CD4-positive, alpha-beta T cell (primary cell): ENCODE data around the gene RAB35. TPM values are rescaled to one million over a fixed set of nuclear protein-coding genes. Genes with fewer than 3 reads are reported as not detected.

ENCODE experiments used
- ATAC-seq: fragments of 200-7000 bp; cut with Tn5 transposase; one replicate; pipeline ENCODE4 v1.10.0; 2022; ENCODE audit warnings: mild to moderate bottlenecking; ENCODE audit not compliant: poor library complexity
- CTCF ChIA-PET: fragments of 350-600 bp; sonication (Branson Sonifier 250); formaldehyde crosslinking; loops from one replicate; lab custom pipeline; 2021; ENCODE audit warnings: antibody characterized with exemption, inconsistent platforms; lab: Charles Lee
- POLR2A ChIA-PET: fragments of 350-600 bp; sonication (Branson Sonifier 250); formaldehyde crosslinking; loops from one replicate; lab custom pipeline; 2021; ENCODE audit warnings: antibody characterized with exemption, inconsistent platforms; lab: Charles Lee
- DNase-seq, 14 experiments: peaks; one replicate each; pipeline ENCODE4 v3.0.0-alpha.2; 2013 to 2020; ENCODE audit warnings: mixed read lengths in 2 of 14
- H3K27ac ChIP-seq, 2 donors: one replicate each; pipeline versions ENCODE4 v1.5.1 to v1.7.0; 2013; ENCODE audit warnings: low read length in 2 of 2, low read depth in 1 of 2, mild to moderate bottlenecking in 1 of 2
- H3K27me3 ChIP-seq, 2 experiments: 1 replicate in 1 of 2; 2 replicates in 1 of 2; pipeline versions ENCODE4 v1.6.1 to v1.7.0; 2013; ENCODE audit warnings: low read length in 2 of 2, control low read depth in 1 of 2, mild to moderate bottlenecking in 1 of 2, moderate library complexity in 1 of 2; ENCODE audit not compliant: insufficient read depth in 2 of 2, control insufficient read depth in 1 of 2
- H3K36me3 ChIP-seq: one replicate; pipeline ENCODE4 v1.6.1; 2013; ENCODE audit warnings: low read length, control low read depth; ENCODE audit not compliant: insufficient read depth
- H3K4me1 ChIP-seq: one replicate; pipeline ENCODE4 v1.6.1; 2013; ENCODE audit warnings: low read length, control low read depth; ENCODE audit not compliant: insufficient read depth
- H3K4me3 ChIP-seq: one replicate; pipeline ENCODE4 v1.5.1; 2013; ENCODE audit warnings: mild to moderate bottlenecking, low read length, moderate library complexity
- H3K9me3 ChIP-seq, 2 experiments: 1 replicate in 1 of 2; 2 replicates in 1 of 2; pipeline versions ENCODE4 v1.6.1 to v1.7.0; 2013; ENCODE audit warnings: low read length in 2 of 2, mild to moderate bottlenecking in 2 of 2, control low read depth in 1 of 2, moderate library complexity in 1 of 2; ENCODE audit not compliant: control insufficient read depth in 1 of 2, insufficient read depth in 1 of 2
- H3K27ac Mint-ChIP-seq: one replicate; pipeline ENCODE4 v1.8.0; 2020; ENCODE audit warnings: mixed read lengths
- H3K27me3 Mint-ChIP-seq: one replicate; pipeline ENCODE4 v1.8.0; 2021; ENCODE audit warnings: mixed read lengths
- H3K36me3 Mint-ChIP-seq: one replicate; pipeline ENCODE4 v1.8.0; 2021; ENCODE audit warnings: low read depth, mixed read lengths
- H3K4me1 Mint-ChIP-seq: one replicate; pipeline ENCODE4 v1.8.0; 2021; ENCODE audit warnings: low read depth, mixed read lengths
- H3K4me3 Mint-ChIP-seq: one replicate; pipeline ENCODE4 v1.8.0; 2020; ENCODE audit warnings: mild to moderate bottlenecking, mixed read lengths
- H3K9me3 Mint-ChIP-seq: one replicate; pipeline ENCODE4 v1.8.0; 2020; ENCODE audit warnings: mixed read lengths
- intact Hi-C, 2 experiments: fragments of 100-400 bp; cut with DNase I in 1 of 2; cut with micrococcal nuclease in 1 of 2; formaldehyde crosslinking; loops; one replicate each; pipeline versions ENCODE4 v1.15.1 to v1.9.0; 2023 to 2025; cut with DNase I, micrococcal nuclease
- total RNA-seq, 174 experiments: library from RNA in 2 of 174; stranded (reverse) in 2 of 174; gene quantifications; one replicate each; pipeline ENCODE4 v1.2.3 and lab custom pipeline; 2021 to 2026
- TF ChIP-seq, protein P1 (sequence below): fragments of 200-600 bp; IDR thresholded peaks from one replicate; pipeline ENCODE4 v1.8.0; 2022; ENCODE audit warnings: antibody characterized with exemption, mild to moderate bottlenecking

Gene RAB35
- total RNA-seq, 2 experiments from 2014 or later, result 49.7 to 53.8 TPM

DNA sequence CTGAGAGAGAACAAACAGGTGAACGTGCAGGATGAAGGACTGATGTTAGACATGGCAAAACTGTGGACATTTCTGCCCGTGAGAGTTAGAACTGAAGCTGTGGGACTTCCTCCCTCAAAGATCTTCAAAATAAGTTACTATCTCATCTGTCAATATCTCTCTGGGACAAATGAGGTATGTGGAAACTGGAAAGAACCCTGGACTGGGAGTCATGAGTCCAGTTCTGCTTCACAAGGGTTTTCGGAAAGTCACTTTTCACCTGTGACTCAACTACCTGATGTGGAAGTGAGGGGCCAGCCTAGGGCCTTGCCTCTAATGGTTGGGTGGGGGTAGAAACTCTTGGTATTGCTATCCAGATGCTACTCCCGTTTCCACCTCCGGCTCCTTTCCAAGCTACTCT is 47.3 kb downstream of the RAB35 start:
- Mint-ChIP-seq H3K27ac (no peak overlapping the region), H3K4me1 (peaks cover 9% of the 10 kb centered on the region), H3K4me3 (no peak overlapping the region), H3K9me3 (no peaks in the 10 kb centered on the region), H3K36me3 (peaks cover 85% of the 10 kb centered on the region), H3K27me3 (no peaks in the 10 kb centered on the region)
- Histone ChIP-seq H3K4me1 (peaks cover 6% of the 10 kb centered on the region), H3K9me3 (no peaks in the 10 kb centered on the region), H3K27ac (peak overlapping the region in 1 of 2 donors; percentile 3), H3K36me3 (peaks cover 69% of the 10 kb centered on the region), H3K4me3 (no peak overlapping the region), H3K27me3 (no peaks in the 10 kb centered on the region)
- ATAC-seq (no peak), DNase-seq (no peak)
- intact Hi-C loops, result no loop called here
- ChIA-PET CTCF (interaction anchor here (1.1 to 1.4 kb wide), 2 partner anchors 9 to 174 kb away, joined by 3 to 4 read pairs; no protein-coding TSS in a partner anchor), POLR2A (no interaction called here)
- TF ChIP-seq, protein P1, sequence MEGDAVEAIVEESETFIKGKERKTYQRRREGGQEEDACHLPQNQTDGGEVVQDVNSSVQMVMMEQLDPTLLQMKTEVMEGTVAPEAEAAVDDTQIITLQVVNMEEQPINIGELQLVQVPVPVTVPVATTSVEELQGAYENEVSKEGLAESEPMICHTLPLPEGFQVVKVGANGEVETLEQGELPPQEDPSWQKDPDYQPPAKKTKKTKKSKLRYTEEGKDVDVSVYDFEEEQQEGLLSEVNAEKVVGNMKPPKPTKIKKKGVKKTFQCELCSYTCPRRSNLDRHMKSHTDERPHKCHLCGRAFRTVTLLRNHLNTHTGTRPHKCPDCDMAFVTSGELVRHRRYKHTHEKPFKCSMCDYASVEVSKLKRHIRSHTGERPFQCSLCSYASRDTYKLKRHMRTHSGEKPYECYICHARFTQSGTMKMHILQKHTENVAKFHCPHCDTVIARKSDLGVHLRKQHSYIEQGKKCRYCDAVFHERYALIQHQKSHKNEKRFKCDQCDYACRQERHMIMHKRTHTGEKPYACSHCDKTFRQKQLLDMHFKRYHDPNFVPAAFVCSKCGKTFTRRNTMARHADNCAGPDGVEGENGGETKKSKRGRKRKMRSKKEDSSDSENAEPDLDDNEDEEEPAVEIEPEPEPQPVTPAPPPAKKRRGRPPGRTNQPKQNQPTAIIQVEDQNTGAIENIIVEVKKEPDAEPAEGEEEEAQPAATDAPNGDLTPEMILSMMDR, result no peak

DNA sequence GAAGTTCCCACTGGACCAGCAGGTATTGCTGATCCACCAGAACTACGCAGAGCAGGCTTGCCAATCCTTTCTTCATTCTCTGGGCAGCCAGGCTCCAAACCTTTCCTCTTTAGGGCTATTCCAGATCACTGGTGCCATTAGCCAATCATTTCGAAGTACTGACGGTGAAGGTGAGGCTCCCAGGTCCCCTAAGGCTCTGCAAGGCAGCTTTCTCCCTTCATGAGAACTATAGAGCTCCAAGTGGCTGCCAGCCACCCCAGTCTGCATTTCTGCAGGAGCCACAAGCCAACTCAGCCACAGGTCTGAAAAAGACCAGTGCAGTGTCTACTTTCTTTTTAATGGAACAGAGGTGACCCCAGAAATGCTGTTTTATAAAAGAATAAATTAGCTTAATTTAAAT is 48.7 kb downstream of the RAB35 start:
- no peaks in the 10 kb centered on the region for H3K9me3 Mint-ChIP-seq
- peak overlapping the region; percentile 14 for H3K27ac Mint-ChIP-seq
- CTCF ChIA-PET, result interaction anchor here (1.0 kb wide), 1 partner anchor 19 kb away, joined by 3 read pairs; no protein-coding TSS in a partner anchor
- ATAC-seq (no peak), DNase-seq (no peak)
- peaks cover 67% of the 10 kb centered on the region for H3K36me3 ChIP-seq
- H3K9me3 ChIP-seq, result no peaks in the 10 kb centered on the region
- intact Hi-C loops, result no loop called here
- no peaks in the 10 kb centered on the region for H3K4me1 ChIP-seq
- POLR2A ChIA-PET, result interaction anchor here (0.6 kb wide), 1 partner anchor 12 kb away, joined by 3 read pairs; no protein-coding TSS in a partner anchor
- peaks cover 84% of the 10 kb centered on the region for H3K36me3 Mint-ChIP-seq
- H3K4me3 Mint-ChIP-seq, result no peak overlapping the region
- no peaks in the 10 kb centered on the region for H3K27me3 Mint-ChIP-seq
- H3K4me1 Mint-ChIP-seq, result no peaks in the 10 kb centered on the region
- H3K4me3 ChIP-seq, result no peak overlapping the region
- H3K27ac ChIP-seq, result no peak overlapping the region
- TF ChIP-seq, protein P1, result no peak
- H3K27me3 ChIP-seq, result no peaks in the 10 kb centered on the region

DNA sequence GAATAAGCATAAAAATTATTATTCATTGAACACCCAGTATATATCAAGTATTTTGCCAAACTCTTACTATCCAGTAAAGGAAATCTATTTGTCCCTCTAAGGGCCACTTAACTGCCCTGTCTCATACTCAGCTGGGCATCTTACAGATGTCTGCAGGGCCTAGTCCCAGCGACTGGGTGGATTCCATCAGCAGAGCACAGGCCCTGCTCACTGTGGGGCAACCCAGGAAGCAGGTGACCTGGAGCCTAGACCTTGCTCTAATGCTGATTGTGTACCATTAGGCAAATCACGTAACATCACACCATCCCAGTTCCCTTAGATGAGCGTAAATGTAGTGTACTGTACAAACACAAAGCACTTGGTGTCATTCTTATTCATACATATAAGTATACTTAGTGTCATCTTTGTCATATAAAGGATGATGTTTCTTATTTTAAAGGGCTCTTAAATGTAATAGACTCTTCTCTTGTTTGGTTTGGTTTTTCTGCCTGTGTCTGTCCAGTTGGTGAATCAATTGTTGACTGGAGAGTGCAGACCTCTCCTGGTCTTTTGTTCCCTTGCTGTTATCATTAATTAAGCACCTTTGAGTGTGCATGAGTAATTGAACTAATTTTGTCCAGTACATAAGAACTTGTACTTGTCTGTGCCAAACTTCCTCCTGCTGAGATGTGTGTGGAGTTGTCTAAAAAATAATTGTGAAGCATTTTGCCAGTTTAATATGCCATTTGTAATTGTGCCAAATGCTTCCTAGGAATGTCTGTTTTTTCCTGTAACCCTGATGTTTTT is 49.3 kb downstream of the RAB35 start:
- ATAC-seq (no peak), DNase-seq (no peak)
- Mint-ChIP-seq H3K9me3 (no peaks in the 10 kb centered on the region), H3K27ac (peak overlapping the region; percentile 14), H3K36me3 (peaks cover 84% of the 10 kb centered on the region), H3K4me3 (no peak overlapping the region), H3K27me3 (no peaks in the 10 kb centered on the region), H3K4me1 (no peaks in the 10 kb centered on the region)
- Histone ChIP-seq H3K27ac (no peak overlapping the region), H3K36me3 (peaks cover 67% of the 10 kb centered on the region), H3K9me3 (no peaks in the 10 kb centered on the region), H3K4me3 (no peak overlapping the region), H3K27me3 (no peaks in the 10 kb centered on the region), H3K4me1 (no peaks in the 10 kb centered on the region)
- ChIA-PET POLR2A (no interaction called here), CTCF (interaction anchor here (1.5 kb wide), 1 partner anchor 60 kb away, joined by 3 read pairs; no protein-coding TSS in a partner anchor)
- intact Hi-C loops, result no loop called here
- TF ChIP-seq, protein P1, result no peak
